Hepatocyte (in vitro differentiated cells): Measurements from ENCODE around the gene F2. TPM values are rescaled to one million over a fixed set of nuclear protein-coding genes. Genes with fewer than 3 reads are reported as not detected.

Source experiments
- DNase-seq: peaks from one replicate; pipeline ENCODE4 v3.0.0-alpha.2; 2016; ENCODE audit warnings: low spot score
- H2AFZ ChIP-seq: fragments of 200-600 bp; sonication (generic); 2 replicates; pipeline ENCODE4 v1.6.0; 2016; ENCODE audit warnings: antibody characterized with exemption, mild to moderate bottlenecking
- H3K27ac ChIP-seq: fragments of 200-600 bp; sonication (generic); 2 replicates; pipeline ENCODE4 v1.5.1; 2016; ENCODE audit warnings: mild to moderate bottlenecking
- H3K27me3 ChIP-seq: fragments of 200-600 bp; sonication (generic); 2 replicates; pipeline ENCODE4 v1.6.1; 2016
- H3K36me3 ChIP-seq: fragments of 200-600 bp; sonication (generic); replicated peaks from 2 replicates; pipeline ENCODE4 v1.5.1; 2016; ENCODE audit warnings: low read depth; ENCODE audit not compliant: insufficient read depth
- H3K4me1 ChIP-seq: fragments of 200-600 bp; sonication (generic); 2 replicates; pipeline ENCODE4 v1.5.1; 2016; ENCODE audit warnings: mild to moderate bottlenecking, moderate library complexity; ENCODE audit not compliant: insufficient read depth
- H3K4me2 ChIP-seq: fragments of 200-600 bp; sonication (generic); 2 replicates; pipeline ENCODE4 v1.6.0; 2016
- H3K4me3 ChIP-seq: fragments of 200-600 bp; sonication (generic); 2 replicates; pipeline ENCODE4 v1.5.1; 2016; ENCODE audit warnings: mild to moderate bottlenecking
- H3K79me2 ChIP-seq: fragments of 200-600 bp; sonication (generic); 2 replicates; pipeline ENCODE4 v1.6.0; 2017; ENCODE audit warnings: mild to moderate bottlenecking
- H3K9me2 ChIP-seq: fragments of 200-600 bp; sonication (generic); replicated peaks from 2 replicates; pipeline ENCODE4 v1.6.0; 2017; ENCODE audit warnings: mild to moderate bottlenecking; ENCODE audit not compliant: insufficient read depth
- H3K9me3 ChIP-seq: fragments of 200-600 bp; sonication (generic); 2 replicates; pipeline ENCODE4 v1.5.1; 2016; ENCODE audit warnings: low read depth, mild to moderate bottlenecking
- H4K20me1 ChIP-seq: fragments of 200-600 bp; sonication (generic); 2 replicates; pipeline ENCODE4 v1.6.0; 2016; ENCODE audit warnings: mild to moderate bottlenecking; ENCODE audit not compliant: insufficient read depth, poor library complexity, severe bottlenecking
- CTCF ChIP-seq: fragments of 200-600 bp; sonication (generic); IDR thresholded peaks from 2 replicates; pipeline ENCODE4 v1.5.1; 2016; ENCODE audit warnings: antibody characterized with exemption, mild to moderate bottlenecking; ENCODE audit not compliant: poor library complexity
- EZH2 ChIP-seq: fragments of 200-600 bp; sonication (generic); IDR thresholded peaks from 2 replicates; pipeline ENCODE4 v1.6.1; 2016; ENCODE audit warnings: antibody characterized with exemption, mild to moderate bottlenecking, borderline replicate concordance
- EZH2phosphoT487 ChIP-seq: fragments of 200-600 bp; sonication (generic); IDR thresholded peaks from one replicate; pipeline ENCODE4 v1.6.1; 2018; ENCODE audit warnings: antibody characterized with exemption, mild to moderate bottlenecking, low read depth, moderate library complexity; ENCODE audit not compliant: unreplicated experiment, severe bottlenecking
- WGBS: methylation state at CpG from one replicate; pipeline ENCODE4 v1.1.6; 2016; ENCODE audit warnings: low lambda C conversion rate; ENCODE audit errors: missing lambda C conversion rate; 5-methylcytosine and 5-hydroxymethylcytosine counted together
- polyA plus RNA-seq: library from polyadenylated mRNA; unstranded; fragments of >200 nt; fragmentation: Nextera tagmentation; extraction: Ambion mirVana; gene quantifications from 2 replicates; pipeline ENCODE4 v1.2.1, GENCODE V29; 2016
- total RNA-seq: library from RNA; depleted of rRNA; stranded (reverse); fragments of >200 nt; gene quantifications from 2 replicates; pipeline ENCODE4 v1.2.3, GENCODE V29; 2014

Gene F2
- total and polyA plus RNA-seq, 2 experiments from 2014 or later = 79.7 to 111 TPM

DNA sequence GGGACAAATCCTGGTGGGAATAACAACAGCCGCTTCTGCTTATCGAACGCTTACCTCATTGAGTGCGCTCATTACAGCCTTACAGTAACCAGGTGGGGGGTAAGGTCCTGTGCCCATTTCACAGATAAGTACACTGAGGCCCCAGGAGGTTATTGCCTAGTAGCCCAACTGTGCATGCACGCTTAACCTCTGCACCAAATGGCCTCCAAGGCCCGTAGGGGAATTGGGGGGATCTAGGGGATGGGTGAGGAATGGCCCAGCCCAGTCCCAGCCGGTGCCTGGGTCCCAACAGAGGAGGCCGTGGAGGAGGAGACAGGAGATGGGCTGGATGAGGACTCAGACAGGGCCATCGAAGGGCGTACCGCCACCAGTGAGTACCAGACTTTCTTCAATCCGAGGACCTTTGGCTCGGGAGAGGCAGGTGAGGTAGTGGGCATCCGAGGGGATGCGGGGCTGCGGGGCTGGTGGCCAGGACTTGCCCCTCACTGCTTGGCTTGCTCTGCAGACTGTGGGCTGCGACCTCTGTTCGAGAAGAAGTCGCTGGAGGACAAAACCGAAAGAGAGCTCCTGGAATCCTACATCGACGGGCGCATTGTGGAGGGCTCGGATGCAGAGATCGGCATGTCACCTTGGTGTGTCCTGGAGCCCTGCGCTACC, 7.3 kb downstream of the F2 start:
- Histone ChIP-seq H3K9me3 (no peaks in the 10 kb centered on the region), H2AFZ (no peak overlapping the region), H3K27me3 (no peaks in the 10 kb centered on the region), H3K4me3 (no peak overlapping the region), H3K9me2 (no peaks in the 10 kb centered on the region), H4K20me1 (no peaks in the 10 kb centered on the region), H3K4me1 (no peaks in the 10 kb centered on the region), H3K4me2 (no peak overlapping the region), H3K27ac (no peak overlapping the region), H3K36me3 (no peaks in the 10 kb centered on the region), H3K79me2 (no peaks in the 10 kb centered on the region)
- TF ChIP-seq EZH2phosphoT487 (no peak), CTCF (no peak), EZH2 (no peak)
- 95% methylated on average over 25 of the region's 26 CpGs for WGBS
- no peak for DNase-seq

DNA sequence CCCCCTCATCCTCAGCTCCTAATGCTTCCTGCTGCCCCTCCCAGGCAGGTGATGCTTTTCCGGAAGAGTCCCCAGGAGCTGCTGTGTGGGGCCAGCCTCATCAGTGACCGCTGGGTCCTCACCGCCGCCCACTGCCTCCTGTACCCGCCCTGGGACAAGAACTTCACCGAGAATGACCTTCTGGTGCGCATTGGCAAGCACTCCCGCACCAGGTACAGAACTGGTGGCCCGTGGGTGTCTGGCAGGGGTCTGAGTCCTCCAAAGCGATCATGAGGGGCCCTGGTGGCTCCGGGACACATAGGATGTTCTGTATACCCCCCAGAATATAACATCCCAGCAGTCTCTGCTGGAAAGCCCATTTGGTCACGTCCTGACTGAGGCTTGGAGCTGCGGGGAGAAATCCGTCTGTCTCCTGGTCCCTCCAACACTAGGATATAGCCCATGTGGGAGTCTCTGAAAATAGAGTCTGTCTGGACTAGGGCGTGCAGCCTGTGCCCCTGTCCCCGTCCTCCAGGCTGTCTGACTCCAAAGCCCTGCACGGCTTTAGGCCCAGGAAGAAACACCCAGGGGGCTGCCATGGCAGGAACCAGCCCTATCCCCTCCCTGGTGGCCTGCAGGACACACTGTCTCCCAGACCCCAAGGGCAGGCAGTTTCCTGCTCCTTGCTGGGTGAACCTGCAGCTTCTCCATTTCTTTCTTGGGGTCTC, 9.1 kb downstream of the F2 start:
- TF ChIP-seq EZH2phosphoT487 (no peak), EZH2 (no peak), CTCF (no peak)
- H4K20me1 ChIP-seq = no peaks in the 10 kb centered on the region
- no peaks in the 10 kb centered on the region for H3K27me3 ChIP-seq
- no peak overlapping the region for H3K4me3 ChIP-seq
- DNase-seq = no peak
- 91% methylated on average over 12 of the region's 17 CpGs for WGBS
- H3K79me2 ChIP-seq = no peaks in the 10 kb centered on the region
- H3K4me1 ChIP-seq = no peaks in the 10 kb centered on the region
- no peak overlapping the region for H3K27ac ChIP-seq
- H3K36me3 ChIP-seq = no peaks in the 10 kb centered on the region
- H2AFZ ChIP-seq = no peak overlapping the region
- H3K4me2 ChIP-seq = no peak overlapping the region
- H3K9me3 ChIP-seq = no peaks in the 10 kb centered on the region
- H3K9me2 ChIP-seq = no peaks in the 10 kb centered on the region

DNA sequence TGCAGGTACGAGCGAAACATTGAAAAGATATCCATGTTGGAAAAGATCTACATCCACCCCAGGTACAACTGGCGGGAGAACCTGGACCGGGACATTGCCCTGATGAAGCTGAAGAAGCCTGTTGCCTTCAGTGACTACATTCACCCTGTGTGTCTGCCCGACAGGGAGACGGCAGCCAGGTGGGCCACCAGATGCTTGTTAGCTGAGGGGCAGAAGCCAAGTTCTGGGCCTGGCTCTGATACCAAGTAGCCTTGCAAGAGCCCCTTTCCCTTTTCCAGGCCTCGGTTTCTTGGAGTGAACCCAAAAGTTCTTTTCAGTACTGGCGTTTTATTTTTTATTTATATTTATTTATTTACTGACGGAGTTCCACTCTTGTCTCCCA, 9.6 kb downstream of the F2 start:
- Histone ChIP-seq H3K4me1 (no peaks in the 10 kb centered on the region), H2AFZ (no peak overlapping the region), H3K4me2 (no peak overlapping the region), H3K9me3 (no peaks in the 10 kb centered on the region), H3K9me2 (no peaks in the 10 kb centered on the region), H3K79me2 (no peaks in the 10 kb centered on the region), H4K20me1 (no peaks in the 10 kb centered on the region), H3K36me3 (no peaks in the 10 kb centered on the region), H3K27me3 (no peaks in the 10 kb centered on the region), H3K27ac (no peak overlapping the region), H3K4me3 (no peak overlapping the region)
- 93% methylated on average over 9 of the region's 9 CpGs for WGBS
- TF ChIP-seq EZH2phosphoT487 = no peak
- TF ChIP-seq EZH2 = no peak
- TF ChIP-seq CTCF = no peak
- no peak for DNase-seq
